HepG2 (cell line): Measurements from ENCODE around the gene ANKRD6.

ENCODE experiments used
- HIVEP1 ChIP-seq: sonication (generic); formaldehyde crosslinking; IDR thresholded peaks from 2 replicates; pipeline ENCODE4 v1.4.0; 2020; ENCODE audit warnings: mild to moderate bottlenecking, missing genetic modification reagents
- IKZF1 ChIP-seq: fragments of 450-650 bp; IDR thresholded peaks from 2 replicates; pipeline ENCODE4 v1.7.1; 2016
- PRPF4 ChIP-seq: fragments of 200-400 bp; formaldehyde crosslinking; IDR thresholded peaks from 2 replicates; pipeline ENCODE4 v1.6.1; 2016; ENCODE audit warnings: low read length, low read depth; ENCODE audit not compliant: poor library complexity, severe bottlenecking
- SALL2 ChIP-seq: sonication (generic); formaldehyde crosslinking; IDR thresholded peaks from 2 replicates; pipeline ENCODE4 v1.8.1; 2023; ENCODE audit warnings: mild to moderate bottlenecking, missing genetic modification reagents, inconsistent platforms
- WIZ ChIP-seq: sonication (generic); formaldehyde crosslinking; IDR thresholded peaks from 2 replicates; pipeline ENCODE4 v1.5.1; 2020; ENCODE audit warnings: mild to moderate bottlenecking, missing genetic modification reagents
- TF ChIP-seq, protein P1 (sequence below): sonication (generic); formaldehyde crosslinking; IDR thresholded peaks from 2 replicates; pipeline ENCODE4 v1.4.0; 2020; ENCODE audit warnings: mild to moderate bottlenecking, missing genetic modification reagents
- TF ChIP-seq, protein P2 (sequence below): sonication (generic); formaldehyde crosslinking; IDR thresholded peaks from 2 replicates; pipeline ENCODE4 v1.4.0; 2020; ENCODE audit warnings: mild to moderate bottlenecking, missing genetic modification reagents

DNA sequence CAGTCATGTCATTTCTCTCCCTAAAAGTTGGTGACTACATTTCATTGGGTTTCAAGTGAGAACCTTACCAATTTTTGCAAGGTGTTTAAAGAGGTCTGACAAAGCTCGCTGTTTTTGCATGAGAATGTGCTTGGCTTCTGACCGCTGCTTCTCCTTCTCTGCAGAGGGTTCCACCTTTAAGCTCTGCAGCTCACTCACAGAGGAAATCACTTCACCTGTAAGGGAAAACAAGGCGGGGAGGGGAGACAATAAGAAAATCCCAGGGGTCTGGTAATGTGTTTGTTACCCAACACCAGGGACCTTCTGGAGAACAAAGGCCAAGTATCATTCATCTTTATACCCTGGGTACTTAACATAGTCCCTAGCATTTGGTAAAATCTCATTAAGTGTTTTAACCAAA, 245.6 kb downstream of the ANKRD6 start:
- TF ChIP-seq PRPF4 (no peak), WIZ (no peak), SALL2 (CRISPR knock-in tag) (no peak), HIVEP1 (CRISPR knock-in tag) (no peak), IKZF1 (no peak)
- TF ChIP-seq, protein P1, sequence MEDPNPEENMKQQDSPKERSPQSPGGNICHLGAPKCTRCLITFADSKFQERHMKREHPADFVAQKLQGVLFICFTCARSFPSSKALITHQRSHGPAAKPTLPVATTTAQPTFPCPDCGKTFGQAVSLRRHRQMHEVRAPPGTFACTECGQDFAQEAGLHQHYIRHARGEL (CRISPR knock-in tag): no peak
- TF ChIP-seq, protein P2, sequence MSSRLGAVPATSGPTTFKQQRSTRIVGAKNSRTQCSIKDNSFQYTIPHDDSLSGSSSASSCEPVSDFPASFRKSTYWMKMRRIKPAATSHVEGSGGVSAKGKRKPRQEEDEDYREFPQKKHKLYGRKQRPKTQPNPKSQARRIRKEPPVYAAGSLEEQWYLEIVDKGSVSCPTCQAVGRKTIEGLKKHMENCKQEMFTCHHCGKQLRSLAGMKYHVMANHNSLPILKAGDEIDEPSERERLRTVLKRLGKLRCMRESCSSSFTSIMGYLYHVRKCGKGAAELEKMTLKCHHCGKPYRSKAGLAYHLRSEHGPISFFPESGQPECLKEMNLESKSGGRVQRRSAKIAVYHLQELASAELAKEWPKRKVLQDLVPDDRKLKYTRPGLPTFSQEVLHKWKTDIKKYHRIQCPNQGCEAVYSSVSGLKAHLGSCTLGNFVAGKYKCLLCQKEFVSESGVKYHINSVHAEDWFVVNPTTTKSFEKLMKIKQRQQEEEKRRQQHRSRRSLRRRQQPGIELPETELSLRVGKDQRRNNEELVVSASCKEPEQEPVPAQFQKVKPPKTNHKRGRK: no peak
